ENCODE measurements around the gene SNAPC1.

SNAPC1 gene, protein sequence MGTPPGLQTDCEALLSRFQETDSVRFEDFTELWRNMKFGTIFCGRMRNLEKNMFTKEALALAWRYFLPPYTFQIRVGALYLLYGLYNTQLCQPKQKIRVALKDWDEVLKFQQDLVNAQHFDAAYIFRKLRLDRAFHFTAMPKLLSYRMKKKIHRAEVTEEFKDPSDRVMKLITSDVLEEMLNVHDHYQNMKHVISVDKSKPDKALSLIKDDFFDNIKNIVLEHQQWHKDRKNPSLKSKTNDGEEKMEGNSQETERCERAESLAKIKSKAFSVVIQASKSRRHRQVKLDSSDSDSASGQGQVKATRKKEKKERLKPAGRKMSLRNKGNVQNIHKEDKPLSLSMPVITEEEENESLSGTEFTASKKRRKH

DNA sequence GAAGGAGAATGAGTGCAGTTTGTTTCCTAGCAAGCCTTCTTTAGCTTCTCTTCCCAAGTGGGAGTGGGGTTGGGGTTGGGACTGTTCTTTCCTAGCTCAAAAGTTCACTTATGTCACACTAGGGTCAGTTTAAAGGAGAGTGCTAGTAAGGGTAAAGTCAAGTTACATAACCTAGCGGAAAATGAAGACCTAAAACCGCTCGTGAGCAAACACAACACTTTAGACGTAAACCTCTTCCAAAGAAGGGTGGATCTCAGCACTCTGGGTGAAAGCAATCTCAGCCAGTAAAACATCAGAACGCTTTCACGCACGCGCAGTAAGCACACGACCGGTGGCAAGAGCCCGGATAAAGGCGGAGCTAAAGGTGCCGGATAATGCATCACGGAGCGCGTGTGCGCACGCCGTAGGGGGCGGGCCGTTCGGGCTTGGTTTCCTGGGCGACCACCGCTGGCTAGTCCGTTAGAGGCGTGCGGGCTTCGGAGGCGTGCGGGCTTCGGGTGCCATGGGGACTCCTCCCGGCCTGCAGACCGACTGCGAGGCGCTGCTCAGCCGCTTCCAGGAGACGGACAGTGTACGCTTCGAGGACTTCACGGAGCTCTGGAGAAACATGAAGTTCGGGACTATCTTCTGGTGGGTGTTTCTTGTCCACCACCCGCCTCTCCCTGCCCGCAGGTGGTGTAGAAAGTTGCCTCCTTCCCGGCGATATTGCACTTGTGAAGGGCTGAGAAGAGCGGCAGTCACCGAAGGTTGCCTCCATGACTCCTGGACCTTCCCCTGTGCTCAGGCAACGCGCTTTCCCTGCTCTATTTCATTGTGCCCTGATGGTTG, at the start of gene SNAPC1:
Gene SNAPC1, plus strand, starts transcription at position 462 of the 828 bp plus-strand sequence. Its CDS starts 41 bp downstream, at position 503.
- peak; percentile 97 for DNase-seq (ENCODE audit: low spot score)

DNA sequence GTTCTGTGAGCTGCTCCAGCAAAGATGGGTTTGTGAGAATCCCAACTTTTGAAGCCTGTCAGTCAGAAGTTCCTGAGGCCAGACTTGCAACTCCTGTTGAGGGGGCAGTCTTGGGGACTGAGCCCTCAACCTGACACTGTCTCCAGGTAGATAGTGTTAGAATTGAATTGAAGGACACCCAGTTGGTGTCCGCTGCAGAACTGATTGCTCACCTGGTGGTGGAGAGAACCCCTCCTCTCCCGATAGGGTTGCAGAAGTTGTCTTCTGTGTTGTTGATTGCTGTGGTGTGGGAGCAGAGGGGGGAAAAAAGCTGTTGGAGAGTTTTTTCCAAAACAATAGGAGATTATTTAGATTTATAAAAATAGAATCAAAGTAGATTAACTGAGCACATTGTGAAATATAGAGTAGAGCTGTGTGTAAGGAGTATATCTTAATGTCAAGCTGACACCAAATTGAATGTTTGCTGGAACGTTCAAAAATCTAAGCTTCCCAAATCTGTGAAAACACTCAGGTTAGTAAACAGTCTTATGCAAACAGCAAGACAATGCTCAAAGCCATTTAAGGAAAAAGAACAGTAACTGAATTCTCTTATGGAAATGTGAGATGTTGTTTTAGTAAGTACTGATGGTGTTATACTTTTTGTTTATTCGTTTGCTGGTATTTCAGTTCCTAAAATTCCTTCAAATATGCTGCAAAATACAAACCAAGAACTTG, 48.3 kb upstream of the SNAPC1 start:
- DNase-seq (ENCODE audit: low spot score), result no peak

DNA sequence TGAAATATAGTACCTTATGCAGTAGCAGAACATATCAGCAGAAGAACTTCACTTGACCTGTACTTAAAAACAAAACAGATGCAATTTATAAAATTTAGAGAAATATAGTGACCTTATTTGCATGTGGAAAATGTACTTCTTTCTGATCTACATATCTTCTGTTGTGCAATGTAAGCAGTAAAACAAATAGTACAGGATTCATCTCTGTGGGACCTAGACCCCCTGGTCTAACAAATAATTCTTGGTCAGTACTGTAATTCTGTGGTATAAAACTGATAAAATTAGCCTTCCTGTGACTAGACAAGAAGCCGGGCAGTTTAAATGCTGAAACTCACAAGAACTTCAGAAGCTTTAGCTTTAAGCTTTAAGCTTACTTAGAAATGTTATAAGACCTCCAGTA, 45.3 kb upstream of the SNAPC1 start:
- no peak for DNase-seq (ENCODE audit: low spot score)

DNA sequence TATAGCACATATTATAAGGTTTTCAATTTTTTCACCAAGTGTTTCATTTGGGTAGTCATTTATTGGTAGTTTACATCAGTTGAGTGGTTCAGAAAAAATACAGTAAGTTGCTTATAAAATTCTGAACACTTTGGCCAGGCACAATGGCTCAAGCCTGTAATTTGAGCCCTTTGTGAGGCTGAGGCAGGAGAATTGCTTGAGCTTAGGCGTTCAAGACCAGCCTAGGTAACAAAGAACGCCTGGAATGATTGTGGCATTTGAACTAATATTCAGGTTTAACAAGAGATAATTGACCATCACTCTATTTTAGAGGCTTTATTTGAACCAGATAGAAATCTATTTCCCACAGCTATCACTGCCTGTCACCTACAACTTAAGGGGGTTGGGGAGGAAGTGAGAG, 44.2 kb upstream of the SNAPC1 start:
- DNase-seq (ENCODE audit: low spot score), result no peak

DNA sequence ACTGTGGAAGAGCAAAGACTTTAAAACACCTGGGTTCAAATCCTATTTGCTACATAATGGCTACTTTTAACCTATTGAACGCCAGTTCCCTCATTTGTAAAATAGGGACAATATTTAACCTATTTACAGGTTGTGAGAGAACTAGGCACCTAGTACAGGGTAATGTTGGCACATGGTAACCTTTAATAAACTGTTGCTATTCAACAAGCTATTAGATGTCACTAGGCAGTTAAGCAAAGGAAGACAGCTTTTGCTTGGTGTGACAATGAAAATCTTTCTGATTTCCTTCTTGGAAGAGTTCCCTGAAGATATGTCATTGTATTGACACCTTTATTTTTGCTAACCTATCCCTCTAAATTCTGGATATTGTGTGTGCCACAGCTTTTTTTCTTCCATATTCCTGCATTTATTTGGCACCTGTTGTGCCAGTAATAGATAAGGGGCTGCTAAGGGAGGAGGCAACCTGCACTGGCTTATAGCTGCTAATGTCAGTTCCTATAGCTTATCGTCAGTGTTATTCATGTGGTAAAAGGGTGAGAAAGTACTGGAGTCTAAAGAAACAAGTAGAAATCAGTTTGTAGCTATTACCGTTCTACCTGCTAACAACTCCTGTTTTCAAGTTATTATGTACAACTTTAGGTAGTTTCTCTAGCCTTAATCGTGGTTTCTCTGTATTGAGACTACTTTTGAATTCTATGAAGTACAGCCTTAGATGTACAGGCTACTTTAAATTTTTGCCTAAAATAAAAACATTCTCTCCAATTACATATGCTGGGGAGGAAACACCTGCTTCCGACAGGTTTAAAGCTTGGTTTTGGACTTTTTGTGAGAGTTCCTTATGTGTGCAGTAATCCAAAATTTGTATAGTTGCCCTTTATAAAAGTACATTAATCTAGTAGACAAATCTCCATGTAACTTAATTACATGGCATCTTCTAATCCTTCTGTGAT, 42.6 kb upstream of the SNAPC1 start:
- no peak for DNase-seq (ENCODE audit: low spot score)

DNA sequence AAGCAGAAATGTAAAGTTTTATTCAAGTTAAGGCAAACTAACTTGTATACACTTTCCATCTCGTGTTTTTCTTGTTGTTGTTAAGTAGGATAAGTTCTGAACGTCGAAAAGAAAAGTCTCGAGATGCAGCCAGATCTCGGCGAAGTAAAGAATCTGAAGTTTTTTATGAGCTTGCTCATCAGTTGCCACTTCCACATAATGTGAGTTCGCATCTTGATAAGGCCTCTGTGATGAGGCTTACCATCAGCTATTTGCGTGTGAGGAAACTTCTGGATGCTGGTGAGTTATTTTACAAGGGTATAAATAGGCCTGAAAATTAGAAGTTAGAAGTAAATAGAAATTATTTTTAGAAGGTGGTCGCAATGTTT, 41.9 kb upstream of the SNAPC1 start:
- no peak for DNase-seq (ENCODE audit: low spot score)

DNA sequence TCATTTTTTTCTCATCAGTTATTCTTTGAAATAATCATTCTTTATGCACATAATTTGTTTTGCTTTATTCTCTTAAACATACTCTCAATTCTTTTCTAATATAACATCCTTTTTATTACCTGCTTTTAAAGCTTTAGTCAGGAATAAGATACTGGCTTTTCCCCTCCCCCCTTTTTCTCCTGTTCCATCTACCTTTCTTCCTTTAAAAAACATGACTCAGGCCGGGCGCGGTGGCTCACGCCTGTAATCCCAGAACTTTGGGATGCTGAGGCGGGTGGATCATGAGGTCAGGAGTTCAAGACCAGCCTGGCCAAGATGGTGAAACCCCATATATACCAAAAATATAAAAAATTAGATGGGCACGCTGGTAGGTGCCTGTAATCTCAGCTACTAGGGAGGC, 41.5 kb upstream of the SNAPC1 start:
- DNase-seq (ENCODE audit: low spot score), result no peak

DNA sequence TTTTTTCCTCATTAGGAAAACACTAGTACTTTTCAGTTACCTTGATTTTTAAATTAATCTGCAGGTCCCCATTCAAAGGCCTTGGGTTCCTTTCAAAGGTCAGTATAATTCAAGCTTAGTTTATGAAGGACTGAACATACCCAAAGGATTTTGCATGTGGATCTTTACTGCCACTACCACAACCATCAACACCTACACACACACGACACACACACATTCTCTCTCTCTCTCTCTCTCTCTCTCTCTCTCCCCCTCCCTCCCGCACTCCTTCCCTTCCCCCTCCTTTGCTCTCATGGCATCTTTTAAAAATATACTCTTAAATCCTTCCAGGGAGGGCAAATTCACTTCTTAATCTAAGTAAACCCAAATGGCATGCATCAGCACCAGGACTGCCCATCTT, 38.1 kb upstream of the SNAPC1 start:
- no peak for DNase-seq (ENCODE audit: low spot score)

DNA sequence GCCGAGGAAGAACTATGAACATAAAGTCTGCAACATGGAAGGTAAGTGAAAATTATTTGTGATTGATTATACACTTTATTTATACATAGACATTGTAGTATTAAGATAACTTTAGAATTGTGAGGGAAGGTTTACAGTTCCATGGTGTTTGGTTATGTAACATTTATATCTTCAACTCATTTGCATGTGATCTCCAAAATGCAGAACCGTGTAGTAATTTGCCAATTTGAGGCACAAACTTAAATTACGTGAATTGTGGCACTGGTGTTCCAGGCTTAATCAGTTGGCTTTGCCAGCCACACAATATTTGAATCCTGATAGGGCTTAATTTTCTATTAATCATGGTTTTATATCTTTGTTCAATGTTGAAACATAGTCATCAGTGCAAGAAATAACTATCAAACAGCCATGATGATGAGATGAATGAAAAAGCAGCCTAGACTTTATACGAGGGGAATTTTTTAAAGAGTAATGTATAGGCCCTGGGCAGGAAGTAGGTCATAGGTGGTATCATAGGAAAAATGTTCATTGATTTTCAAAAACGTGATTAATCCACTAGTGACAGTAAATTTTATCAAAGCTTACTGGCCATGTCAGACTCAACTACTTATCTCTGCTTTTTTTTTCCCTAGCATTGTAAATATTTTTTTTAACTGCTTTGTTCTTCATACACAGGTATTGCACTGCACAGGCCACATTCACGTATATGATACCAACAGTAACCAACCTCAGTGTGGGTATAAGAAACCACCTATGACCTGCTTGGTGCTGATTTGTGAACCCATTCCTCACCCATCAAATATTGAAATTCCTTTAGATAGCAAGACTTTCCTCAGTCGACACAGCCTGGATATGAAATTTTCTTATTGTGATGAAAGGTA, 35.2 kb upstream of the SNAPC1 start:
- no peak for DNase-seq (ENCODE audit: low spot score)

DNA sequence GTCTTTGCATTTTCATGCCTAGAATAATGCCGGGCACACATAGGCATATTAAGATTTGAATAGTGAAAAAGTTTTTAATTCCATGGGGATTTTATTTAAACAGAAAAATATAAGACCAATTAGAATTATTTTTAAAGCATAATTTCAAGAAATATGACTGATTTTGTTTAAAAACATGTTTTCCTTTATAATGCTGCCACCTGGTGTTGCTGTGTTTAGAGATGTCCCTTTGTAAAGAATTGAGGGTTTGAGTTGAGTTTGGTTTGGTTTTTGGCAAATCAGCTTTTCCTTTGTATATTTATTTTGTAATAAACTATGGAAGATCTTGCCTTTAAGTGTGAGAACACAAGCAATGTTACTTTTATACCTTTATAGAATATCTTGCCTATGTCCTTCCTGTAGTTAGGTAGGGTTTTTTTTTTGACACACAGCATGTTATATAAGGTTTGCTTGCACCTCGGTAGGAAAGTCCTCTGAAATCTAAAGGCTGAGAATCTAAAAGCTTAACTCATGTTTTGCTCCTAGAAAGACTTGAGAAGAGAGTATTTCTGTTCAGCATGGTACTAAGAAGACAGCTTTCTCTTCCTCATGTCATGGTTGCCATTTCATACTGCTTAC, 31.4 kb upstream of the SNAPC1 start:
- DNase-seq (ENCODE audit: low spot score), result no peak

DNA sequence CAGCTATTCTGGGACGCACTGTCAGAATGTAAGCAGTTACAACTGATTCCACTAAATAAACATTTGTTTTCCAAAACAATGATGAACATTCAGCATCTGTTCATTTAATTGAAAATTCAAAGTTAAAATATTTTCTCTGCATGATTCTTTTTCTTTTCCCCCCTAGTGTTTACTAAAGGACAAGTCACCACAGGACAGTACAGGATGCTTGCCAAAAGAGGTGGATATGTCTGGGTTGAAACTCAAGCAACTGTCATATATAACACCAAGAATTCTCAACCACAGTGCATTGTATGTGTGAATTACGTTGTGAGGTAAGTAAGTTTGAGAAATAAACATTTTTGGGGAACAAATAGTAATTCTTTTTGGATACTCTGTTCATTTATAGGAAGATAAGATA, 28.2 kb upstream of the SNAPC1 start:
- DNase-seq (ENCODE audit: low spot score), result no peak

DNA sequence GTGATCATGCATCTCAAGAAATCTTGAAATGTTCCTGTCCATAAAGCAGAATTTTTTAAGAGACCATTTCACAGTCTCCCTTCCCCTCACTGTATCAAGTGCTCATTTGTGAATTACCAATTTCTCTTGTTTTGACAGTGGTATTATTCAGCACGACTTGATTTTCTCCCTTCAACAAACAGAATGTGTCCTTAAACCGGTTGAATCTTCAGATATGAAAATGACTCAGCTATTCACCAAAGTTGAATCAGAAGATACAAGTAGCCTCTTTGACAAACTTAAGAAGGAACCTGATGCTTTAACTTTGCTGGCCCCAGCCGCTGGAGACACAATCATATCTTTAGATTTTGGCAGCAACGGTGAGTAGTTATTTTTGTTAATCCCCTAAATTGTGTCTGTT, 25.5 kb upstream of the SNAPC1 start:
- no peak for DNase-seq (ENCODE audit: low spot score)

DNA sequence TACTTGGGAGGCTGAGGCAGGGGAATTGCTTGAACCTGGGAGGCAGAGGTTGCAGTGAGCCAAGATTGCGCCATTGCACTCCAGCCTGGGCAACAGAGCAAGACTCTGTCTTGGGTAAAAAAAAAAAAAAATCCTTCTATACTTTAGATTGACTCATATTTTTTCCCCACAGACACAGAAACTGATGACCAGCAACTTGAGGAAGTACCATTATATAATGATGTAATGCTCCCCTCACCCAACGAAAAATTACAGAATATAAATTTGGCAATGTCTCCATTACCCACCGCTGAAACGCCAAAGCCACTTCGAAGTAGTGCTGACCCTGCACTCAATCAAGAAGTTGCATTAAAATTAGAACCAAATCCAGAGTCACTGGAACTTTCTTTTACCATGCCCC, 24.3 kb upstream of the SNAPC1 start:
- no peak for DNase-seq (ENCODE audit: low spot score)

DNA sequence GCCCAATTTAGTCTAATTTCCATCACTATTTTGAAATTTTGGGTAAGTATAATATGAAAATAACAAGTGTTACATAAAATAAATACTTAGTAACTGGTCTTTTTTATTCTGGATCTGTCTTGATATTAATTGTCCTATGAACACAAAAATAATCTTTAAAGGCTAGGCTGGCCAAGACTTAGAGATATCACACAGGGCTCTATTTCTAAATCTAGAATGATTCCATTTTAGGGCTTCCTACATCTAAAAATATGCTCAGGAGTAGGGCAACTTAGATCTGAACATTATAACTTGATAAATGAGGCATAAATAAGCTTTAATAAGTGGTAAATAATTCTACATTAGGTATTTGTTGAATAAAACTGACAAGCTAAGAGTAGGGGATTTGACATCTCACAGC, 23.1 kb upstream of the SNAPC1 start:
- no peak for DNase-seq (ENCODE audit: low spot score)

DNA sequence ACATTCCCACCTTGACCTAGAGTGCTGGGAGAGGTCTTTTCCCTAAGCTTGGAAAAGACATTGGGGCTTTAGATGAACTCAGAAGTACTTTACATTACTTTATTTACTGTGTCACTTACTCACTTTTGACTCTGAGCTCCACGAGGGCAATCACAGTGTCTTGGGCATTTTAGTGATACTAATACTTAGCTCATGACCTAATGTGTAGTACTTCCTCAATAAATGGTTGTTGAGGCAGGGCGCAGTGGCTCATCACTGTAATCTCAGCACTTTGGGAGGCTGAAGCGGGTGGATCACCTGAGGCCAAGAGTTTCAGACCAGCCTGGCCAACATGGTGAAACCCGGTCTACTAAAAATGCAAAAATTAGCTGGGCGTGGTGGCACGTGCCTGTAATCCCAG, 19.8 kb upstream of the SNAPC1 start:
- DNase-seq (ENCODE audit: low spot score), result no peak

DNA sequence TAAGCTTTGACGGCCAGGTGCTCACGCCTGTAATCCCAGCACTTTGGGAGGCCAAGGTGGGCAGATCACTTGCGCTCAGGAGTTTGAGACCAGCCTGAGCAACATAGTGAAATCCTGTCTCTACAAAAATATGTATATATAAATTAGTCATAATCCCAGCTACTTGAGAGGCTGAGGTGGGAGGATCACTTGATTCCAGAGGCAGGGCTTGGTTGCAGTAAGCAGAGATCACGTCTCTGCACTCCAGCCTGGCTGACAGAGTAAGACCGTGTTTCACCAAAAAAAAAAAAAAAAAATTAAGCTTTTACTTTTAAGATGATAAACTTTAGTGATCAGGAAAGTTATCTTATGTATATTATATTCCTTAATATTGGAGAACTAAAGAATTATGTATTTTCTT, 18.0 kb upstream of the SNAPC1 start:
- no peak for DNase-seq (ENCODE audit: low spot score)

DNA sequence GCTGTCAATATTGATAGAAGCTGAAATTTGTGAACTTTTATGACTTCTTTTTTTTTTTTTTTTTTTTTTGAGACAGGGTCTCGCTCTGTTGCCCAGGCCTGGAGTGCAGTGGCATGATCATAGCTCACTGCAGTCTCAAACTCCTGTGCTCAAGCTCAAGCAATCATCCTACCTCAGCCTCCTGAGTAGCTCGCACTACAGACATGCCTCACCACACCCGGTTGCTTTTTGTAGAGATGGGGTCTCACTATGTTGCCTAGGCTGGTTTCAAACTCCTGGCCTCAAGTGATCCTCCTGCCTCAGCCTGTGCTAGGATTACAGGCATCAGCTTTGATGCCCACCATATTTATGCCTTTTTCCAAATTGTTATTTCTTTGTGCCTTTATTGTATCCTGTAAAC, 15.9 kb upstream of the SNAPC1 start:
- peak; percentile 49 for DNase-seq (ENCODE audit: low spot score)

DNA sequence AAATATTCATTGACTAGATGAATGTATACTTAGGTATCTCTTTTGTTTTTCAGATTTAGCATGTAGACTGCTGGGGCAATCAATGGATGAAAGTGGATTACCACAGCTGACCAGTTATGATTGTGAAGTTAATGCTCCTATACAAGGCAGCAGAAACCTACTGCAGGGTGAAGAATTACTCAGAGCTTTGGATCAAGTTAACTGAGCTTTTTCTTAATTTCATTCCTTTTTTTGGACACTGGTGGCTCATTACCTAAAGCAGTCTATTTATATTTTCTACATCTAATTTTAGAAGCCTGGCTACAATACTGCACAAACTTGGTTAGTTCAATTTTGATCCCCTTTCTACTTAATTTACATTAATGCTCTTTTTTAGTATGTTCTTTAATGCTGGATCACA, 15.3 kb upstream of the SNAPC1 start:
- DNase-seq (ENCODE audit: low spot score), result no peak

DNA sequence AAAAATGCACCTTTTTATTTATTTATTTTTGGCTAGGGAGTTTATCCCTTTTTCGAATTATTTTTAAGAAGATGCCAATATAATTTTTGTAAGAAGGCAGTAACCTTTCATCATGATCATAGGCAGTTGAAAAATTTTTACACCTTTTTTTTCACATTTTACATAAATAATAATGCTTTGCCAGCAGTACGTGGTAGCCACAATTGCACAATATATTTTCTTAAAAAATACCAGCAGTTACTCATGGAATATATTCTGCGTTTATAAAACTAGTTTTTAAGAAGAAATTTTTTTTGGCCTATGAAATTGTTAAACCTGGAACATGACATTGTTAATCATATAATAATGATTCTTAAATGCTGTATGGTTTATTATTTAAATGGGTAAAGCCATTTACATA, 14.9 kb upstream of the SNAPC1 start:
- DNase-seq (ENCODE audit: low spot score), result no peak

DNA sequence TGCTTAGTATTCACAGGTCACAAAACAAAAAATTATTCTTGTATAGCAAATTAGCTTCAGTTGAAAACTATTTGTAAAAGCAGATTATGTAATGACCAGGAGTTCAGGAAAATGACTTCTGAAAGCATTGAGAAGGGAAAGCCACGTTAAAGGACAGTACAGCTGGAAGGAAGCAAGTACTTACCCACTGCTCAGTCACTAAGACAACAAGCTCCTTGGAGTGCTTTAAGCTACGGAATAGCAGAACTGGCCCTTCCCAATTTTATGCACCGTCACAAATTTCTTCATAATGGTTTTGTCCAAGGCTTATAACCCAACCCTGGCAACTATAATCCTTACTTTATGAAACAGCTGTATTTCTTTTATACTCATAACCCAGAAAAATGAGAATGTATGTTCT, 13.0 kb upstream of the SNAPC1 start:
- peak; percentile 50 for DNase-seq (ENCODE audit: low spot score)

Data from kidney tubule cell (primary cell).